ENCODE results near the gene OR6N2.

Gene OR6N2

GRCh38 chr1:158752155-158752712 lies 28.8 kb downstream of the OR6N2 start:
- no peak for DNase-seq

- no peak for DNase-seq
These were observed 45.2 kb downstream of the OR6N2 start for GRCh38 chr1:158735848-158736247.

GRCh38 chr1:158732524-158732923 lies 48.5 kb downstream of the OR6N2 start:
- no peak for DNase-seq

- DNase-seq, result no peak
These were observed 49.3 kb downstream of the OR6N2 start for GRCh38 chr1:158731707-158732106.

GRCh38 chr1:158730453-158730852 lies 50.6 kb downstream of the OR6N2 start:
- no peak for DNase-seq

GRCh38 chr1:158728510-158729225 lies 52.3 kb downstream of the OR6N2 start:
- DNase-seq, result no peak

- DNase-seq, result no peak
These were observed 56.6 kb downstream of the OR6N2 start for GRCh38 chr1:158724442-158724841.
